HG03103 (cell line): ENCODE results near the gene CLDN2.
"Not testable (repeated sequence)": the region's sequence is repeated elsewhere in the genome, so short reads cannot be mapped to it uniquely, and the experiment has no call there.

Experiments used
- ATAC-seq: cut with Tn5 transposase; IDR thresholded peaks from one replicate; pipeline ENCODE4 v1.9.1; 2021; ENCODE audit warnings: low read depth; ENCODE audit not compliant: unreplicated experiment

Gene CLDN2

GRCh38 chrX:106955004-106955772 lies 35.0 kb downstream of the CLDN2 start:
- no peak for ATAC-seq

GRCh38 chrX:106957856-106958255 lies 37.7 kb downstream of the CLDN2 start:
- ATAC-seq: no peak

GRCh38 chrX:106959901-106960300 lies 39.7 kb downstream of the CLDN2 start:
- ATAC-seq: no peak

- ATAC-seq: no peak
Observed at GRCh38 chrX:106963111-106963510, 42.9 kb downstream of the CLDN2 start.

GRCh38 chrX:106964290-106964689 lies 44.1 kb downstream of the CLDN2 start:
- no peak for ATAC-seq

GRCh38 chrX:106966547-106966946 lies 46.3 kb downstream of the CLDN2 start:
- not testable (repeated sequence) for ATAC-seq

- no peak for ATAC-seq
Observed at GRCh38 chrX:106972896-106973295, 52.7 kb downstream of the CLDN2 start.

GRCh38 chrX:106973433-106974149 lies 53.4 kb downstream of the CLDN2 start:
- ATAC-seq: no peak

- ATAC-seq: no peak
Observed at GRCh38 chrX:106976416-106976815, 56.2 kb downstream of the CLDN2 start.
